SK-N-SH (cell line): ENCODE measurements around the gene PPP2R1B. TPM values are rescaled to one million over a fixed set of nuclear protein-coding genes. Genes with fewer than 3 reads are reported as not detected.

Experiments used
- CTCF ChIA-PET: fragments of 300-600, 350-600 bp; formaldehyde crosslinking; extraction: SDS; loops from one replicate; lab custom pipeline; 2021; lab: Yijun Ruan, JAX
- POLR2A ChIA-PET: fragments of 350-600 bp; sonication (Branson Sonifier 250); formaldehyde crosslinking; extraction: SDS; loops from one replicate; lab custom pipeline; 2020; ENCODE audit warnings: antibody characterized with exemption, inconsistent platforms; lab: Yijun Ruan, JAX
- DNase-seq: peaks from one replicate; pipeline ENCODE4 v3.0.0; 2012
- H2AFZ ChIP-seq: fragments of 200-600 bp; sonication (generic); 2 replicates; pipeline ENCODE4 v1.8.1; 2016; ENCODE audit warnings: antibody characterized with exemption, mild to moderate bottlenecking, low read depth
- H3F3A ChIP-seq: fragments of 200-600 bp; sonication (generic); replicated peaks from 2 replicates; pipeline ENCODE3; 2016; ENCODE audit warnings: antibody characterized with exemption, mild to moderate bottlenecking; ENCODE audit not compliant: insufficient read depth
- H3K27ac ChIP-seq, 2 experiments: fragments of 200-500 bp in 1 of 2; fragments of 200-600 bp in 1 of 2; sonication (Bioruptor generic) in 1 of 2; sonication (generic), shearing (Covaris generic) in 1 of 2; 2 replicates each; pipeline versions ENCODE4 v1.5.1 to v1.6.1; 2014 to 2016; ENCODE audit warnings: low read depth in 2 of 2, inconsistent platforms in 1 of 2, low read length in 1 of 2, mild to moderate bottlenecking in 1 of 2, mixed read lengths in 1 of 2
- H3K27me3 ChIP-seq: fragments of 200-600 bp; sonication (generic), shearing (Covaris generic); 2 replicates; pipeline ENCODE4 v1.6.1; 2016; ENCODE audit warnings: mixed run types; ENCODE audit not compliant: insufficient read depth
- H3K36me3 ChIP-seq, 2 experiments: fragments of 200-500 bp in 1 of 2; fragments of 200-600 bp in 1 of 2; sonication (Bioruptor generic) in 1 of 2; sonication (generic) in 1 of 2; replicated peaks in 1 of 2; 2 replicates each; pipeline versions ENCODE3 to v1.5.1; 2014 to 2016; ENCODE audit warnings: low read length in 1 of 2, mild to moderate bottlenecking in 1 of 2; ENCODE audit not compliant: insufficient read depth in 2 of 2, control insufficient read depth in 1 of 2
- H3K4me1 ChIP-seq, 2 experiments: fragments of 200-500 bp in 1 of 2; fragments of 200-600 bp in 1 of 2; sonication (Bioruptor generic) in 1 of 2; sonication (generic), shearing (Covaris generic) in 1 of 2; 2 replicates each; pipeline versions ENCODE4 v1.5.1 to v1.6.1; 2014 to 2016; ENCODE audit warnings: low read depth in 1 of 2, low read length in 1 of 2, mixed run types in 1 of 2; ENCODE audit not compliant: insufficient read depth in 2 of 2, control insufficient read depth in 1 of 2
- H3K4me2 ChIP-seq: fragments of 200-600 bp; sonication (generic), shearing (Covaris generic); 2 replicates; pipeline ENCODE4 v1.6.1; 2017; ENCODE audit warnings: mixed run types
- H3K4me3 ChIP-seq, 2 experiments: fragments of 200-500 bp in 1 of 2; fragments of 200-600 bp in 1 of 2; sonication (Bioruptor generic) in 1 of 2; sonication (generic), shearing (Covaris generic) in 1 of 2; 2 replicates each; pipeline versions ENCODE4 v1.5.1 to v1.8.1; 2014 to 2016; ENCODE audit warnings: low read depth in 2 of 2, inconsistent platforms in 1 of 2, low read length in 1 of 2, mild to moderate bottlenecking in 1 of 2, mixed read lengths in 1 of 2, moderate library complexity in 1 of 2
- H3K79me2 ChIP-seq: fragments of 200-600 bp; sonication (generic); 2 replicates; pipeline ENCODE4 v1.8.1; 2017; ENCODE audit warnings: mild to moderate bottlenecking; ENCODE audit not compliant: insufficient read depth
- H3K9ac ChIP-seq: fragments of 200-600 bp; sonication (generic); 2 replicates; pipeline ENCODE4 v1.6.1; 2017; ENCODE audit warnings: mixed run types
- H3K9me2 ChIP-seq: fragments of 200-600 bp; sonication (generic); 2 replicates; pipeline ENCODE4 v1.6.1; 2017; ENCODE audit warnings: mixed run types
- H3K9me3 ChIP-seq: fragments of 200-600 bp; sonication (generic); 2 replicates; pipeline ENCODE4 v1.6.1; 2017; ENCODE audit warnings: mixed run types, mild to moderate bottlenecking, moderate library complexity
- H4K20me1 ChIP-seq: fragments of 200-600 bp; sonication (generic); 2 replicates; pipeline ENCODE4 v1.6.1; 2017; ENCODE audit warnings: mild to moderate bottlenecking, mixed run types; ENCODE audit not compliant: insufficient read depth
- CHD2 ChIP-seq: fragments of 150-350 bp; IDR thresholded peaks from 2 replicates; pipeline ENCODE4 v1.6.1; 2018; ENCODE audit warnings: low read length; ENCODE audit not compliant: partially characterized antibody
- EP300 ChIP-seq, 2 experiments: IDR thresholded peaks; 2 replicates each; pipeline versions ENCODE4 v1.4.0 to v1.6.1; 2012; ENCODE audit warnings: borderline replicate concordance in 1 of 2, low read depth in 1 of 2, low read length in 1 of 2
- GABPA ChIP-seq: IDR thresholded peaks from 2 replicates; pipeline ENCODE4 v1.4.0; 2012; ENCODE audit warnings: low read depth, mild to moderate bottlenecking
- GATA2 ChIP-seq: sonication (generic); formaldehyde crosslinking; IDR thresholded peaks from 2 replicates; pipeline ENCODE4 v1.5.0; 2020; ENCODE audit warnings: mild to moderate bottlenecking, missing genetic modification reagents
- IRF3 ChIP-seq: fragments of 150-350 bp; IDR thresholded peaks from 2 replicates; pipeline ENCODE4 v1.6.1; 2016; ENCODE audit warnings: mild to moderate bottlenecking, low read depth, low read length
- MEF2A ChIP-seq: IDR thresholded peaks from 2 replicates; pipeline ENCODE4 v1.4.0; 2012; ENCODE audit warnings: low read depth, borderline replicate concordance
- NFIC ChIP-seq: IDR thresholded peaks from 2 replicates; pipeline ENCODE4 v1.4.0; 2012; ENCODE audit warnings: borderline replicate concordance
- NRF1 ChIP-seq: IDR thresholded peaks from 2 replicates; pipeline ENCODE4 v1.6.1; 2012; ENCODE audit warnings: low read depth, mild to moderate bottlenecking, low read length
- PBX3 ChIP-seq: IDR thresholded peaks from 2 replicates; pipeline ENCODE4; 2012
- RAD21 ChIP-seq: IDR thresholded peaks from 2 replicates; pipeline ENCODE4 v1.6.1; 2012; ENCODE audit warnings: mild to moderate bottlenecking, low read length
- RCOR1 ChIP-seq: fragments of 150-350 bp; IDR thresholded peaks from 2 replicates; pipeline ENCODE4 v1.6.1; 2017; ENCODE audit warnings: antibody characterized with exemption, low read length
- RFX5 ChIP-seq: IDR thresholded peaks from 2 replicates; pipeline ENCODE4 v1.6.1; 2012; ENCODE audit warnings: mild to moderate bottlenecking, improper control_type of control experiment, low read length
- SIN3A ChIP-seq: IDR thresholded peaks from 2 replicates; pipeline ENCODE4 v1.6.1; 2012; ENCODE audit warnings: low read depth, mild to moderate bottlenecking, low read length, moderate library complexity, borderline replicate concordance
- TAF1 ChIP-seq: IDR thresholded peaks from 2 replicates; pipeline ENCODE4 v1.6.1; 2012; ENCODE audit warnings: low read depth, mild to moderate bottlenecking, low read length, moderate library complexity, borderline replicate concordance
- TCF12 ChIP-seq: IDR thresholded peaks from 2 replicates; pipeline ENCODE4 v1.4.0; 2012
- TEAD4 ChIP-seq: IDR thresholded peaks from 2 replicates; pipeline ENCODE4 v1.4.0; 2012; ENCODE audit warnings: mild to moderate bottlenecking, borderline replicate concordance; ENCODE audit not compliant: insufficient read depth
- USF2 ChIP-seq: fragments of 150-350 bp; IDR thresholded peaks from 2 replicates; pipeline ENCODE4 v1.6.1; 2017; ENCODE audit warnings: antibody characterized with exemption, low read length, low read depth, borderline replicate concordance
- YY1 ChIP-seq: IDR thresholded peaks from 2 replicates; pipeline ENCODE4 v1.4.0; 2012; ENCODE audit warnings: low read depth, mild to moderate bottlenecking
- WGBS: methylation state at CpG from one replicate; pipeline ENCODE4 v1.1.6; 2017; ENCODE audit warnings: low lambda C conversion rate; 5-methylcytosine and 5-hydroxymethylcytosine counted together
- polyA plus RNA-seq, 3 experiments: library from polyadenylated mRNA; depleted of rRNA; stranded (reverse); fragments of >200 nt; gene quantifications; 2 replicates each; pipeline ENCODE4 v1.2.3, GENCODE V29; 2012
- TF ChIP-seq, protein P1 (sequence below): IDR thresholded peaks from 2 replicates; pipeline ENCODE4 v1.6.1; 2012; ENCODE audit warnings: mild to moderate bottlenecking, low read depth, low read length, moderate library complexity

The PPP2R1B gene
- polyA plus RNA-seq, 1 of the 3 experiments (the other 2 are of a cell fraction): 25.9 TPM

DNA sequence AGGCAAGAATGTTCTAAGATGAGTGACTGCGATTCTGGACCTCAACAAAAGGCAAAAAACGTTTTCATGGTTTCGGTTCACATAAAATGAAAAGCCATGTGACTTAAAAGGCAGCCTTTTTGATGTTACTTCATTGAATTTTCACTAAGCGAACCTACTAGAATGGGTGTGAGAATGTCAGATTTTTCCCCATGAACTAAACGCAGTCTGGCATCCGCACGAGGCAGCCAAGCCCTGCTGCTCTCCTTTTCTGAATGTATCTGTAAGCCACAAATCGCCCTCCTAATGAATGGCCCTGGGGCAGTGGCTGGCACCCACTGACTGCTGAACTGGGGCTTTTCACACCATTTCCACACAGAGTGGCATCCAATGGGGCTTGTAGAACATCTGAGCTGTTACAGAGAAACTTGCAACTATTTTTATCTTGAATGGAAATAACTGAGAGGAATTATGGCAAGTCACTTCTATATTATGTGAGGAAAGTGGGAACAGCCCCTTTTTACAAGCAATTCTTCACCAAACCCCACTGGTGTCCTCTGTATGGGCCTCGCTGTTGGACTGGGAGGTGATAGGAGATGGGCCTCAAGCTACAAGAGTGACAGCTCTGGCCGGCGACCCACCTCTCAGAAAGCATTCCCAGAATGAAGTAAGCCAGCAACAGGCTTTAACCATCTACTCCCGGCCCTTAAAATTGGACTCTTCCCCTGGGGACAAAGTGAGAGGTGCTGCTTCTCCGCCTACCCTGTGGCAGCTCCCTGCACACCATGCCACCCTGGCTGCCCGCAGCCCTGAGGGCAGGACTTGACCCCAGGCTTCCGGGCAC, 29.4 kb downstream of the PPP2R1B start (continued):
- TF ChIP-seq, protein P1, sequence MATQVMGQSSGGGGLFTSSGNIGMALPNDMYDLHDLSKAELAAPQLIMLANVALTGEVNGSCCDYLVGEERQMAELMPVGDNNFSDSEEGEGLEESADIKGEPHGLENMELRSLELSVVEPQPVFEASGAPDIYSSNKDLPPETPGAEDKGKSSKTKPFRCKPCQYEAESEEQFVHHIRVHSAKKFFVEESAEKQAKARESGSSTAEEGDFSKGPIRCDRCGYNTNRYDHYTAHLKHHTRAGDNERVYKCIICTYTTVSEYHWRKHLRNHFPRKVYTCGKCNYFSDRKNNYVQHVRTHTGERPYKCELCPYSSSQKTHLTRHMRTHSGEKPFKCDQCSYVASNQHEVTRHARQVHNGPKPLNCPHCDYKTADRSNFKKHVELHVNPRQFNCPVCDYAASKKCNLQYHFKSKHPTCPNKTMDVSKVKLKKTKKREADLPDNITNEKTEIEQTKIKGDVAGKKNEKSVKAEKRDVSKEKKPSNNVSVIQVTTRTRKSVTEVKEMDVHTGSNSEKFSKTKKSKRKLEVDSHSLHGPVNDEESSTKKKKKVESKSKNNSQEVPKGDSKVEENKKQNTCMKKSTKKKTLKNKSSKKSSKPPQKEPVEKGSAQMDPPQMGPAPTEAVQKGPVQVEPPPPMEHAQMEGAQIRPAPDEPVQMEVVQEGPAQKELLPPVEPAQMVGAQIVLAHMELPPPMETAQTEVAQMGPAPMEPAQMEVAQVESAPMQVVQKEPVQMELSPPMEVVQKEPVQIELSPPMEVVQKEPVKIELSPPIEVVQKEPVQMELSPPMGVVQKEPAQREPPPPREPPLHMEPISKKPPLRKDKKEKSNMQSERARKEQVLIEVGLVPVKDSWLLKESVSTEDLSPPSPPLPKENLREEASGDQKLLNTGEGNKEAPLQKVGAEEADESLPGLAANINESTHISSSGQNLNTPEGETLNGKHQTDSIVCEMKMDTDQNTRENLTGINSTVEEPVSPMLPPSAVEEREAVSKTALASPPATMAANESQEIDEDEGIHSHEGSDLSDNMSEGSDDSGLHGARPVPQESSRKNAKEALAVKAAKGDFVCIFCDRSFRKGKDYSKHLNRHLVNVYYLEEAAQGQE: no peak
- TF ChIP-seq CHD2: no peak
- no peak for TF ChIP-seq PBX3

- Histone ChIP-seq H2AFZ (peak overlapping the region; percentile 30; the same call in 1 of the 2 replicates), H3K27me3 (no peaks in the 10 kb centered on the region), H3K4me2 (peak overlapping the region; percentile 47; the same call in 1 of the 2 replicates), H3K9ac (peak overlapping the region; percentile 79), H3K4me3 (peak overlapping the region in 1 of 2 experiments; percentile 21; a peak in 1 of 4 replicates), H3K36me3 (peaks cover 23% of the 10 kb centered on the region in 2 experiments), H3F3A (peaks cover 26% of the 10 kb centered on the region), H4K20me1 (no peaks in the 10 kb centered on the region), H3K4me1 (peaks cover 39 to 63% of the 10 kb centered on the region in 2 experiments), H3K27ac (peak overlapping the region; percentile 98 to 99), H3K9me3 (no peaks in the 10 kb centered on the region), H3K9me2 (no peaks in the 10 kb centered on the region), H3K79me2 (no peaks in the 10 kb centered on the region)
- no peak for DNase-seq
- TF ChIP-seq IRF3: no peak
- no peak for TF ChIP-seq RFX5
- TF ChIP-seq MEF2A: no peak
- no peak for TF ChIP-seq YY1
- TF ChIP-seq TEAD4: no peak
- no peak for TF ChIP-seq EP300 (IDR thresholded peaks at IDR 0.05; ENCODE audit: borderline replicate concordance in 1 of 2, low read depth in 1 of 2, low read length in 1 of 2)
- no peak for TF ChIP-seq USF2
- no peak for TF ChIP-seq PBX3
- TF ChIP-seq SIN3A: no peak; the same call in 1 of the 2 replicates
- no peak for TF ChIP-seq RCOR1
- TF ChIP-seq NFIC: no peak
- no peak for TF ChIP-seq TCF12
- no peak for TF ChIP-seq RAD21
- no peak for TF ChIP-seq GATA2 (CRISPR knock-in tag)
- no peak for TF ChIP-seq TAF1
- no peak for TF ChIP-seq NRF1
- no peak for TF ChIP-seq GABPA
- WGBS: 44% methylated on average over 7 of the region's 11 CpGs
- ChIA-PET CTCF (interaction anchor here (1.3 kb wide), 1 partner anchor 130 kb away, joined by 4 read pairs; no protein-coding TSS in a partner anchor), POLR2A (no interaction called here)
These were observed 30.0 kb downstream of the PPP2R1B start for GRCh38 chr11:111736181-111736590.
